ENCODE measurements around the gene CLMN. TPM values are rescaled to one million over a fixed set of nuclear protein-coding genes. Genes with fewer than 3 reads are reported as not detected.

CLMN gene
- total and polyA plus RNA-seq, 10 of the 15 experiments (the other 5 are each of a cell fraction or from before 2014, with no cell fraction given): 7.8 to 49.3 (median 18.5) TPM

GRCh38 chr14:95327558-95328374 lies 8.1 kb upstream of the CLMN start (continued):
- TF ChIP-seq ESRRA (IDR thresholded peaks at IDR 0.05; ENCODE audit: low read length) (no peak), TARDBP (IDR thresholded peaks at IDR 0.05; ENCODE audit: borderline replicate concordance) (peak; percentile 82; the same call in 1 of the 2 replicates), USF2 (IDR thresholded peaks at IDR 0.05; ENCODE audit: borderline replicate concordance, low read depth, low read length) (no peak), IKZF1 (conservative IDR thresholded peaks at IDR 0.05) (peak; percentile 82), TAF1 (IDR thresholded peaks at IDR 0.05; ENCODE audit: borderline replicate concordance, low read depth, low read length) (peak; percentile 17; the same call in 1 of the 2 replicates), CEBPZ (IDR thresholded peaks at IDR 0.05; ENCODE audit: low read depth, low read length) (no peak), RAD21 (IDR thresholded peaks at IDR 0.05; ENCODE audit: insufficient read depth, low read depth, low read length) (peak; percentile 22; the same call in 1 of the 2 replicates), GATAD2B (conservative IDR thresholded peaks at IDR 0.05; ENCODE audit: low read depth) (no peak), BACH1 (IDR thresholded peaks at IDR 0.05; ENCODE audit: borderline replicate concordance) (peak; percentile 93; the same call in 1 of the 2 replicates), EP300 (IDR thresholded peaks at IDR 0.05; ENCODE audit: borderline replicate concordance in 1 of 2, control insufficient read depth in 1 of 2, low read depth in 2 of 2, low read length in 2 of 2) (peak; percentile 88 to 97), POLR2AphosphoS5 (IDR thresholded peaks at IDR 0.05; ENCODE audit: low read length) (peak; percentile 51; the same call in 1 of the 2 replicates), NR2F1 (conservative IDR thresholded peaks at IDR 0.05) (peak; percentile 99), MYC (IDR thresholded peaks at IDR 0.05; ENCODE audit: insufficient read depth, insufficient read length, insufficient replicate concordance, low read length, severe bottlenecking) (no peak), GABPA (IDR thresholded peaks at IDR 0.05; ENCODE audit: low read depth) (no peak), SUPT20H (IDR thresholded peaks at IDR 0.05; ENCODE audit: borderline replicate concordance, control insufficient read depth, low read depth, low read length) (no peak), SREBF1 (IDR thresholded peaks at IDR 0.05; ENCODE audit: low read length) (no peak; the same call in 1 of the 2 replicates), NR2C1 (IDR thresholded peaks at IDR 0.05) (no peak), NBN (IDR thresholded peaks at IDR 0.05) (peak; percentile 97), MTA2 (IDR thresholded peaks at IDR 0.05; ENCODE audit: low read depth) (peak; percentile 98), BCLAF1 (IDR thresholded peaks at IDR 0.05) (no peak), RAD51 (IDR thresholded peaks at IDR 0.05) (peak; percentile 64), BHLHE40 (IDR thresholded peaks at IDR 0.05; ENCODE audit: borderline replicate concordance in 1 of 2, low read depth in 2 of 2, low read length in 1 of 2) (peak in 1 of 2 experiments; percentile 74; a peak in 1 of 4 replicates), YBX1 (IDR thresholded peaks at IDR 0.05) (no peak), CBX5 (IDR thresholded peaks at IDR 0.05; ENCODE audit: low read depth) (peak; percentile 86; the same call in 1 of the 2 replicates)

Data from GM12878 (cell line).